K562 (cell line): Measurements from ENCODE around the gene TUT7. TPM values are rescaled to one million over a fixed set of nuclear protein-coding genes. Genes with fewer than 3 reads are reported as not detected.

Experiments used
- ATAC-seq: fragments of 200-7000 bp; cut with Tn5 transposase; 3 replicates; pipeline ENCODE4 v1.9.1; 2020; ENCODE audit warnings: moderate library complexity
- BruUV-seq: library from RNA; stranded (reverse); fragments of 400-500 nt; replicated peaks from 2 replicates; lab custom pipeline; 2021; lab: Mats Ljungman, UMichigan
- CTCF ChIA-PET: fragments of 300-600 bp; formaldehyde crosslinking; extraction: SDS; loops from one replicate; lab custom pipeline; 2021; ENCODE audit warnings: low intra/inter-chr PET ratio; lab: Yijun Ruan, JAX
- POLR2A ChIA-PET: fragments of 300-600, 350-650 bp; sonication (Branson Sonifier 250); formaldehyde crosslinking; extraction: SDS; loops from one replicate; lab custom pipeline; 2021; ENCODE audit warnings: antibody characterized with exemption, inconsistent platforms; lab: Yijun Ruan, JAX
- DNase-seq, 4 experiments: peaks; one replicate each; pipeline versions ENCODE4 v3.0.0 to v3.0.0-alpha.2; 2011 to 2018; ENCODE audit warnings: low spot score in 3 of 4, mixed read lengths in 3 of 4; ENCODE audit errors: extremely low read depth in 1 of 4
- FAIRE-seq: peaks from 2 replicates; lab custom pipeline; 2011; peaks lifted over from hg19 to GRCh38; lab: Jason Lieb, UNC
- H2AFZ ChIP-seq: 2 replicates; pipeline ENCODE4 v1.6.0; 2011; ENCODE audit warnings: low read depth, low read length, control low read depth, inconsistent platforms
- H3K27ac ChIP-seq: fragments of 200-600 bp; 3 replicates; pipeline ENCODE4 v1.8.0; 2011; ENCODE audit warnings: low read depth, mild to moderate bottlenecking, control low read depth, inconsistent platforms, low read length, moderate library complexity, mixed read lengths; ENCODE audit errors: extremely low read depth
- H3K27me3 ChIP-seq, 2 experiments: fragments of 300-600 bp in 1 of 2; 2 replicates in 1 of 2; 3 replicates in 1 of 2; pipeline versions ENCODE4 v1.6.0 to v1.8.0; 2011; ENCODE audit warnings: inconsistent platforms in 2 of 2, low read length in 2 of 2, mild to moderate bottlenecking in 1 of 2, mixed read lengths in 1 of 2, moderate library complexity in 1 of 2; ENCODE audit not compliant: control insufficient read depth in 2 of 2, insufficient read depth in 2 of 2
- H3K36me3 ChIP-seq: fragments of 300-600 bp; 3 replicates; pipeline ENCODE4 v1.8.0; 2011; ENCODE audit warnings: mild to moderate bottlenecking, low read length, inconsistent platforms; ENCODE audit not compliant: control insufficient read depth, insufficient read depth
- H3K4me1 ChIP-seq, 2 experiments: fragments of 200-600 bp in 1 of 2; replicated peaks in 1 of 2; 2 replicates in 1 of 2; 3 replicates in 1 of 2; pipeline versions ENCODE4 v1.5.1 to v1.8.0; 2011; ENCODE audit warnings: inconsistent platforms in 2 of 2, low read length in 2 of 2, mild to moderate bottlenecking in 1 of 2, mixed read lengths in 1 of 2, moderate library complexity in 1 of 2; ENCODE audit not compliant: control insufficient read depth in 2 of 2, insufficient read depth in 2 of 2
- H3K4me2 ChIP-seq: 2 replicates; pipeline ENCODE4 v1.6.1; 2011; ENCODE audit warnings: low read length, control low read depth, inconsistent platforms, mixed read lengths; ENCODE audit not compliant: insufficient read depth
- H3K4me3 ChIP-seq: fragments of 200-600 bp; sonication (generic), shearing (Covaris generic); 2 replicates; pipeline ENCODE4 v1.5.1; 2016; ENCODE audit warnings: control low read depth, inconsistent platforms
- H3K79me2 ChIP-seq: fragments of 200-600 bp; 3 replicates; pipeline ENCODE4 v1.8.0; 2011; ENCODE audit warnings: low read length, inconsistent platforms; ENCODE audit not compliant: control insufficient read depth, insufficient read depth
- H3K9ac ChIP-seq, 2 experiments: 2 replicates each; pipeline versions ENCODE4 v1.6.0 to v1.6.1; 2011; ENCODE audit warnings: low read depth in 2 of 2, low read length in 2 of 2, control low read depth in 1 of 2, inconsistent platforms in 1 of 2, mild to moderate bottlenecking in 1 of 2, mixed read lengths in 1 of 2; ENCODE audit not compliant: insufficient read depth in 1 of 2
- H3K9me1 ChIP-seq: one replicate; pipeline ENCODE4 v1.6.0; 2011; ENCODE audit warnings: inconsistent platforms, mild to moderate bottlenecking, low read length, moderate library complexity; ENCODE audit not compliant: control insufficient read depth, insufficient read depth
- H3K9me3 ChIP-seq: replicated peaks from 2 replicates; pipeline ENCODE4 v1.5.1; 2011; ENCODE audit warnings: low read depth, low read length, inconsistent platforms; ENCODE audit not compliant: control insufficient read depth, insufficient read depth
- H4K20me1 ChIP-seq: replicated peaks from 2 replicates; pipeline ENCODE4 v1.6.1; 2011; ENCODE audit warnings: low read length, inconsistent platforms, mixed read lengths; ENCODE audit not compliant: control insufficient read depth, insufficient read depth
- ARID3B ChIP-seq: fragments of 250-450 bp; sonication (Bioruptor Pico); IDR thresholded peaks from 2 replicates; pipeline ENCODE4 v1.4.0; 2020; ENCODE audit warnings: borderline replicate concordance
- ATF4 ChIP-seq: fragments of 450-650 bp; formaldehyde crosslinking; IDR thresholded peaks from 2 replicates; pipeline ENCODE4 v1.4.0; 2022; ENCODE audit warnings: mild to moderate bottlenecking, moderate library complexity
- CBFA2T3 ChIP-seq: fragments of 450-650 bp; IDR thresholded peaks from 2 replicates; pipeline ENCODE4 v1.6.1; 2017
- CGGBP1 ChIP-seq: fragments of 250-450 bp; sonication (Bioruptor Pico); IDR thresholded peaks from 2 replicates; pipeline ENCODE4 v1.9.0; 2021; ENCODE audit warnings: mild to moderate bottlenecking
- CTBP1 ChIP-seq: fragments of 450-650 bp; IDR thresholded peaks from 2 replicates; pipeline ENCODE4 v1.6.1; 2016; ENCODE audit warnings: borderline replicate concordance
- DEAF1 ChIP-seq: fragments of 450-650 bp; formaldehyde crosslinking; IDR thresholded peaks from 2 replicates; pipeline ENCODE4 v1.4.0; 2020; ENCODE audit warnings: mild to moderate bottlenecking, moderate library complexity
- DPF2 ChIP-seq: fragments of 450-650 bp; IDR thresholded peaks from 2 replicates; pipeline ENCODE4 v1.6.1; 2016
- ETV1 ChIP-seq: fragments of 450-650 bp; conservative IDR thresholded peaks from 2 replicates; pipeline ENCODE4 v1.6.1; 2016; ENCODE audit warnings: missing genetic modification characterization, control low read depth, low read depth, missing compliant biosample characterization
- FOSL1 ChIP-seq: fragments of 200-800 bp; sonication (Bioruptor generic); conservative IDR thresholded peaks from 2 replicates; pipeline ENCODE4 v1.6.1; 2016; ENCODE audit warnings: missing genetic modification characterization, missing compliant biosample characterization
- GATA2 ChIP-seq: sonication (generic); formaldehyde crosslinking; IDR thresholded peaks from 2 replicates; pipeline ENCODE4 v1.4.0; 2020; ENCODE audit warnings: mild to moderate bottlenecking, missing genetic modification reagents
- MYC ChIP-seq, 2 experiments: fragments of 250-450 bp in 1 of 2; sonication (Bioruptor Pico) in 1 of 2; IDR thresholded peaks; 2 replicates each; pipeline versions ENCODE4 v1.5.1 to v1.6.1; 2012 to 2021; ENCODE audit warnings: low read depth in 2 of 2, borderline replicate concordance in 1 of 2, improper control_type of control experiment in 1 of 2, low read length in 1 of 2, mild to moderate bottlenecking in 1 of 2, moderate library complexity in 1 of 2
- NR1H2 ChIP-seq: sonication (generic); formaldehyde crosslinking; IDR thresholded peaks from 2 replicates; pipeline ENCODE4 v1.4.0; 2020; ENCODE audit warnings: mild to moderate bottlenecking, missing genetic modification reagents
- NUFIP1 ChIP-seq: fragments of 450-650 bp; IDR thresholded peaks from 2 replicates; pipeline ENCODE4 v1.6.1; 2018; ENCODE audit not compliant: partially characterized antibody
- PRMT5 ChIP-seq: sonication (generic); formaldehyde crosslinking; IDR thresholded peaks from 2 replicates; pipeline ENCODE4 v1.5.0; 2020; ENCODE audit warnings: missing genetic modification reagents
- TRIM28 ChIP-seq: fragments of 450-650 bp; IDR thresholded peaks from 2 replicates; pipeline ENCODE4 v1.6.1; 2017
- ZKSCAN3 ChIP-seq: fragments of 250-450 bp; sonication (Bioruptor Pico); IDR thresholded peaks from 2 replicates; pipeline ENCODE4 v1.4.0; 2020
- ZNF253 ChIP-seq: fragments of 250-450 bp; sonication (Bioruptor Pico); conservative IDR thresholded peaks from 2 replicates; pipeline ENCODE4 v1.6.1; 2021; ENCODE audit warnings: mild to moderate bottlenecking
- ZNF778 ChIP-seq: fragments of 450-650 bp; formaldehyde crosslinking; IDR thresholded peaks from 2 replicates; pipeline ENCODE4 v1.4.0; 2020; ENCODE audit warnings: mild to moderate bottlenecking, moderate library complexity
- WGBS: fragments of 100-300 bp; shearing (Covaris generic); methylation state at CpG from one replicate; pipeline ENCODE4 v1.1.6; 2016; ENCODE audit warnings: low coverage, mixed read lengths; ENCODE audit not compliant: insufficient coverage; ENCODE audit errors: missing lambda C conversion rate; 5-methylcytosine and 5-hydroxymethylcytosine counted together
- in situ Hi-C: fragments of 300-500 bp; cut with MboI; formaldehyde crosslinking; loops from 4 replicates; pipeline ENCODE4 v1.15.0; 2018; ENCODE audit warnings: inconsistent platforms, mixed read lengths
- intact Hi-C: fragments of 100-400 bp; cut with micrococcal nuclease; formaldehyde crosslinking; loops from 2 replicates; pipeline ENCODE4 v1.14.2; 2022
- polyA plus RNA-seq, 8 experiments: library from polyadenylated mRNA; depleted of rRNA in 4 of 8; stranded (reverse) in 5 of 8; unstranded in 3 of 8; fragments of >200 nt; fragmentation: Nextera tagmentation in 2 of 8; fragmentation: Illumina TruSeq in 1 of 8; extraction: Ambion mirVana in 2 of 8; extraction: Trizol in 1 of 8; gene quantifications; 2 replicates each; pipeline versions ENCODE4 v1.2.1 to v1.2.3, GENCODE V29; 2011 to 2014; ENCODE audit warnings: inconsistent platforms in 1 of 8, missing spikeins in 1 of 8
- total RNA-seq, 7 experiments: library from RNA; depleted of rRNA in 6 of 7; stranded (reverse); fragments of >200 nt in 6 of 7; fragmentation: Illumina TruSeq in 2 of 7; extraction: Trizol in 2 of 7; gene quantifications; 2 replicates each; pipeline versions ENCODE4 v1.2.1 to v1.2.3, GENCODE V29; 2011 to 2021; ENCODE audit warnings: low replicate concordance in 1 of 7
- TF ChIP-seq, protein P1 (sequence below): fragments of 450-650 bp; IDR thresholded peaks from 2 replicates; pipeline ENCODE4 v1.6.1; 2016; ENCODE audit warnings: low read depth, mild to moderate bottlenecking, moderate library complexity

The TUT7 gene
- total and polyA plus RNA-seq, 9 of the 15 experiments (the other 6 are each of a cell fraction or from before 2014, with no cell fraction given), result 5.9 to 26.9 (median 15.2) TPM

DNA sequence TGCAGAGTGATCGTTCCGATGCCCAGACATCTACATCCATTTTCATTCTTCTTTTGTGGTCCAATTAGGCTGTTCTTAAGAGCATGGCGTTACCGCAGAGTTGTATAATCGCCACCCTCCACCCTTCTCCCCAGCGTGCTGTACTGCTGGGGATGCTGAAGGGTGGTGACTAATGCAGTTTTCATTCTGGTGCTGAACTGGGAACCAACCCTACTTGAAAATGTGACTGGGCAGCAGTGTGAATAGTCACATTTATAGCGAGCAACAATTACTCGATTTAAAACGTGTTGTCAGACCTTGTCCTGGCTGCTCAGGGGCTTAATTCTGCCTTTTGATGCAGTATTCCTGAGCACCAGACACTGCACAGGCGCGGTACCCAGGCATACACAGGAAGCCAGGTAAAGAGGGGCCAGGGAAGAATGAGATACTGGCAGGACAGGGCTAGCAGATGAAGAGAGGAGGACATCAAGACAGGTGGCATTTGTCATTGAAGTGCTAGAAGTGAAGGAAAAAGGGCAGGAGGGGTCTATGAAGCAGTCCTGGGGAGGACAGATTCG is 71.2 kb downstream of the TUT7 start:
- H3K4me2 ChIP-seq, result peak overlapping the region; percentile 96
- no peaks in the 10 kb centered on the region for H4K20me1 ChIP-seq
- peaks cover 21 to 38% of the 10 kb centered on the region in 2 experiments; a peak in 4 of 5 replicates for H3K4me1 ChIP-seq
- in situ Hi-C loops (no loop called here), intact Hi-C loops (loop anchor here (2.0 kb wide), 1 partner anchor 72 kb away; the partner anchor contains the start of gene TUT7)
- BruUV-seq, result TSS peak; percentile 73
- H3K27ac ChIP-seq, result peak overlapping the region; percentile 94
- ATAC-seq (peak; percentile 44), FAIRE-seq (peak; percentile 73), DNase-seq (peak in 1 of 4 experiments; percentile 31)
- POLR2A ChIA-PET, result interaction anchor here (0.7 to 1.5 kb wide), 4 partner anchors 9 to 107 kb away, joined by 3 to 6 read pairs (median 3); no protein-coding TSS in a partner anchor
- H3K79me2 ChIP-seq, result peaks cover 39% of the 10 kb centered on the region
- CTCF ChIA-PET, result no interaction called here
- H3K9ac ChIP-seq, result peak overlapping the region; percentile 83 to 93; a peak in 3 of 4 replicates
- peaks cover 24% of the 10 kb centered on the region; the same call in 2 of the 3 replicates for H3K36me3 ChIP-seq
- H3K9me1 ChIP-seq, result no peaks in the 10 kb centered on the region
- H3K4me3 ChIP-seq, result peak overlapping the region; percentile 83
- H3K9me3 ChIP-seq, result no peaks in the 10 kb centered on the region
- H2AFZ ChIP-seq, result peak overlapping the region; percentile 93
- 5% methylated on average over 11 of the region's 12 CpGs for WGBS
- no peaks in the 10 kb centered on the region for H3K27me3 ChIP-seq
- TF ChIP-seq, protein P1, sequence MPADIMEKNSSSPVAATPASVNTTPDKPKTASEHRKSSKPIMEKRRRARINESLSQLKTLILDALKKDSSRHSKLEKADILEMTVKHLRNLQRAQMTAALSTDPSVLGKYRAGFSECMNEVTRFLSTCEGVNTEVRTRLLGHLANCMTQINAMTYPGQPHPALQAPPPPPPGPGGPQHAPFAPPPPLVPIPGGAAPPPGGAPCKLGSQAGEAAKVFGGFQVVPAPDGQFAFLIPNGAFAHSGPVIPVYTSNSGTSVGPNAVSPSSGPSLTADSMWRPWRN, result no peak
- no peak for TF ChIP-seq ZKSCAN3
- no peak for TF ChIP-seq CBFA2T3
- TF ChIP-seq DPF2, result 0 out of 2 replicates have a peak, but pooled peaks have one; percentile 49
- TF ChIP-seq TRIM28, result no peak
- peak; percentile 72 for TF ChIP-seq CTBP1
- TF ChIP-seq NUFIP1, result no peak
- TF ChIP-seq NR1H2 (CRISPR knock-in tag), result no peak
- TF ChIP-seq ZNF778, result no peak
- 0 out of 2 replicates have a peak, but pooled peaks have one; percentile 9 for TF ChIP-seq MYC (IDR thresholded peaks at IDR 0.05; ENCODE audit: low read depth, low read length)
- TF ChIP-seq MYC (CRISPR knock-in tag; IDR thresholded peaks at IDR 0.05; ENCODE audit: borderline replicate concordance, low read depth), result no peak
- peak; percentile 36; the same call in 1 of the 2 replicates for TF ChIP-seq FOSL1 (tag)
- peak; percentile 60; the same call in 1 of the 2 replicates for TF ChIP-seq ETV1 (tag)
- TF ChIP-seq CGGBP1, result no peak
- TF ChIP-seq ATF4 (CRISPR knock-in tag), result no peak
- TF ChIP-seq PRMT5 (CRISPR knock-in tag), result no peak
- TF ChIP-seq ZNF253, result no peak
- no peak for TF ChIP-seq DEAF1
- no peak for TF ChIP-seq ARID3B (CRISPR knock-in tag)
- no peak for TF ChIP-seq GATA2 (CRISPR knock-in tag)
